GM03348 (cell line): ENCODE data around the gene DAGLB.
"Not testable (repeated sequence)": the region's sequence is repeated elsewhere in the genome, so short reads cannot be mapped to it uniquely, and the experiment has no call there.

Experiments used
- DNase-seq: peaks from one replicate; pipeline ENCODE4 v3.0.0; 2012; ENCODE audit warnings: low spot score

The DAGLB gene

GRCh38 chr7:6460990-6461584 lies 13.3 kb upstream of the DAGLB start:
- DNase-seq: no peak

- DNase-seq: no peak
Measured at GRCh38 chr7:6460303-6460702, 12.5 kb upstream of the DAGLB start.

GRCh38 chr7:6458676-6459075 lies 10.9 kb upstream of the DAGLB start:
- DNase-seq: not testable (repeated sequence)

- peak; percentile 68 for DNase-seq
Measured at GRCh38 chr7:6453734-6454133, 6.0 kb upstream of the DAGLB start.

GRCh38 chr7:6451224-6451705 lies 3.5 kb upstream of the DAGLB start:
- DNase-seq: no peak

- DNase-seq: not testable (repeated sequence)
Measured at GRCh38 chr7:6450591-6450990, 2.8 kb upstream of the DAGLB start.

GRCh38 chr7:6449884-6450283 lies 2.1 kb upstream of the DAGLB start:
- not testable (repeated sequence) for DNase-seq

GRCh38 chr7:6448943-6449543 lies 1.3 kb upstream of the DAGLB start:
- no peak for DNase-seq

GRCh38 chr7:6446838-6447580 lies 745 bp downstream of the DAGLB start:
- DNase-seq: peak; percentile 53

GRCh38 chr7:6444516-6445269 lies 3.1 kb downstream of the DAGLB start:
- no peak for DNase-seq

GRCh38 chr7:6443372-6443941 lies 4.3 kb downstream of the DAGLB start:
- DNase-seq: peak; percentile 83

- no peak for DNase-seq
Measured at GRCh38 chr7:6442114-6442513, 5.6 kb downstream of the DAGLB start.

- no peak for DNase-seq
Measured at GRCh38 chr7:6440381-6440780, 7.4 kb downstream of the DAGLB start.

GRCh38 chr7:6438427-6438826 lies 9.3 kb downstream of the DAGLB start:
- DNase-seq: no peak

GRCh38 chr7:6437251-6437650 lies 10.5 kb downstream of the DAGLB start:
- DNase-seq: no peak

- DNase-seq: no peak
Measured at GRCh38 chr7:6436385-6436685, 11.4 kb downstream of the DAGLB start.

- DNase-seq: peak; percentile 94
Measured at GRCh38 chr7:6435486-6436384, 12.0 kb downstream of the DAGLB start.

GRCh38 chr7:6433784-6434615 lies 13.8 kb downstream of the DAGLB start:
- no peak for DNase-seq

- DNase-seq: no peak
Measured at GRCh38 chr7:6432781-6433180, 15.0 kb downstream of the DAGLB start.

- DNase-seq: no peak
Measured at GRCh38 chr7:6430974-6431373, 16.8 kb downstream of the DAGLB start.
